NCI-H526 (cell line): Measurements from ENCODE around the gene CATSPERZ.
"Not testable (repeated sequence)": the region's sequence is repeated elsewhere in the genome, so short reads cannot be mapped to it uniquely, and the experiment has no call there.

Experiments used
- DNase-seq, 2 experiments: peaks; one replicate each; lab custom pipeline; 2025; lab: John Stamatoyannopoulos, UW

The CATSPERZ gene

DNA sequence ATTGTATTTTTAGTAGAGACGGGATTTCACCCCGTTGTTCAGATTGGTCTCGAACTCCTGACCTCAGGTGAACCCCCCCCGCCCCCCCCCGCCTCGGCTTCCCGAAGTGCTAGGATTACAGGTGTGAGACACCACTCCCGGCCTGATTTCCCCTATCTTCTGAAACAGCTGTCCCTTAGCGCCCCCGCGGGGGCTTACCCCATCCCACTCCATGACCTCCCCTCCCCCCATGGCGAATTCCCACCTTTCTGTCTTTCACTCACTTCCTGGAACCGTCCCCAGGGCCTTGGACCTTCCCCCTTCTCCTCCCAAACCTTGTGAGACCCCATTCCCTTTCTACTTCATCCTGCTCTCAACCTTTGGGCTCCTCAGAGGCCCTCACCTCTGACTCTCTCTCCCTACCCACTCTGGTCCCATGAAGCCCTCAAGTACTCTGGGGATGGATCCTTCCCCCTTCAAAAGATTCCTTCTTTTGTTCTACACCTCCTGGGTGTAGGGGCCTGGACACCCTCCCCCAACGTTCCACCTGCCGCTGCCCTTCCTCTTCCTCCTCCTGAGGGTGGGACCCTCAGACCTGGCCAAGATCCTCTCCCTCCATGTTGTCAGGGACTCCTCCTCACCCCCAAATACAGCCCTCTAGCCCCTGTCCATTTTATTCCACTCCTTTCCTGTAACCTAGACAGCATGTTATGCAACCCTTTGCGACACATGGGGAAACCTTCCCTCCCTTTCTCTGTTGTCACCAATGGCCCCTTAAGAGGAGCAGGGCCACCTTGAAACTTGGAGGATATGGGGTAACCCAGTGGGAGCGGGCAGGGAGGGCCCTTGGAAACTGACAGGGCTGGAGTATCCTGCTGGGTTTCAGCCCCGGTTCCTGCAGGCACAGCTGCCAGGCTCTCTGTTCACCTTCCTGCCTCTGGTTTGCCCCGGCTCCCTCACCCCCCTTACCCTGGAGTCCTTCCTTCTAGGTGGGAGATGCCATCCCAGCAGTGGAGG lies 18.9 kb downstream of the CATSPERZ start:
- DNase-seq: no peak

- DNase-seq: no peak
These were observed 20.4 kb downstream of the CATSPERZ start for GRCh38 chr11:64320556-64320955.

- DNase-seq: no peak
These were observed 20.9 kb downstream of the CATSPERZ start for GRCh38 chr11:64321026-64321425.

GRCh38 chr11:64321533-64321932 lies 21.4 kb downstream of the CATSPERZ start:
- no peak for DNase-seq

- DNase-seq: no peak
These were observed 22.7 kb downstream of the CATSPERZ start for GRCh38 chr11:64322925-64323260.

- DNase-seq: no peak
These were observed 23.2 kb downstream of the CATSPERZ start for GRCh38 chr11:64323373-64323772.

GRCh38 chr11:64323984-64324383 lies 23.8 kb downstream of the CATSPERZ start:
- DNase-seq: not testable (repeated sequence)

DNA sequence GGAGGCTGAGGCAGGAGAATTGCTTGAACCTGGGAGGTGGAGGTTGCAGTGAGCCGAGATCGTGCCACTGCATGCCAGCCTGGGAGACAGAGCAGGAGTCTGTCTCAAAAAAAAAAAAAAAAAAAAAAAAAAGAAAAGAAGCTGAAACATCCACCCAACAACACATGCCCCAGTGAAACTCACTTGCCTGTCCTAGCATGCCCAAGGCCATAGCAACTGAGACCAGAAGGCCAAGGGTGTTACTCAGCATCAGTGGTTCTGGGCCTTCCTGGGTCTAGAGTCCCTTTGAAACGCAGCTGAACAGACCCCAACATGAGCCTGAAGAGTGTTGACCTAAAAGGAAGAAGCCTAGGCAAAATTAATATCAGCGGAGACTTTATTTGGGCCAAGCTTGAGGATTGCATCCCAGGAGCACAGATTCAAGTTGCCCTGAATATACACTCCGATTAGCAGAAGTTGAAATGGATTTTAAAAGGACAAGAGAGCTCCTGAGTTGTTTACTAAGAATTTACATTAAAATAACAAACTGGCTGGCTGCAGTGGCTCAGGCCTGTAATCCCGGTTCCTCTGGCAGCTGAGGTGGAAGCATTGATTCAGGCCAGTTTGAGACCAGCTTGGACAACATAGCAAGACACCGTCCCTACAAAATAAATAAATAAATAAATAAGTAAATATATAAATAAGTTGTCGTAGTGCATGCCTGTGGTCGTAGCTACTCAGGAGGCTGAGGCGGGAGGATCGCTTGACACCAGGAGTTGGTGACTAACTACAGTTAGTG lies 24.7 kb downstream of the CATSPERZ start:
- no peak for DNase-seq

GRCh38 chr11:64327375-64327774 lies 27.2 kb downstream of the CATSPERZ start:
- DNase-seq: no peak

GRCh38 chr11:64327993-64328392 lies 27.8 kb downstream of the CATSPERZ start:
- no peak for DNase-seq

- DNase-seq: no peak
These were observed 30.7 kb downstream of the CATSPERZ start for GRCh38 chr11:64330888-64331287.

- peak in 1 of 2 experiments; percentile 46 for DNase-seq
These were observed 31.6 kb downstream of the CATSPERZ start for GRCh38 chr11:64331569-64332371.

DNA sequence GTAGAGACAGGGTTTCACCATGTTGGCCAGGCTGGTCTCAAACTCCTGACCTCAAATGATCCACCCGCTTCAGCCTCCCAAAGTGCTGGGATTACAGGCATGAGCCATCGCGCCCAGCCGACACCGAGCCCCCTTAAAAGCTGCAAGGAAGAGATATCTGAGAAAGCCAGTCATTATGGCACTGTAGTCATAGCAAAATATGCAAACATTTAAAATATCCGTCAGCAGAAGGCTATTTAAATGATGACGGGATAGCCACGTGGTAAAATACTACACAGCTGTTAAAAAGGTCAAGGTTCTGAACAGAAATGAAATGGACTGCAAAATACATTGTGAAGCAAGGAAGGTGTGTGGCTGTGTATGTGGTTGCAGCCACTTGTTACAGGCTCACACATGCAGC lies 33.4 kb downstream of the CATSPERZ start:
- DNase-seq: no peak

DNA sequence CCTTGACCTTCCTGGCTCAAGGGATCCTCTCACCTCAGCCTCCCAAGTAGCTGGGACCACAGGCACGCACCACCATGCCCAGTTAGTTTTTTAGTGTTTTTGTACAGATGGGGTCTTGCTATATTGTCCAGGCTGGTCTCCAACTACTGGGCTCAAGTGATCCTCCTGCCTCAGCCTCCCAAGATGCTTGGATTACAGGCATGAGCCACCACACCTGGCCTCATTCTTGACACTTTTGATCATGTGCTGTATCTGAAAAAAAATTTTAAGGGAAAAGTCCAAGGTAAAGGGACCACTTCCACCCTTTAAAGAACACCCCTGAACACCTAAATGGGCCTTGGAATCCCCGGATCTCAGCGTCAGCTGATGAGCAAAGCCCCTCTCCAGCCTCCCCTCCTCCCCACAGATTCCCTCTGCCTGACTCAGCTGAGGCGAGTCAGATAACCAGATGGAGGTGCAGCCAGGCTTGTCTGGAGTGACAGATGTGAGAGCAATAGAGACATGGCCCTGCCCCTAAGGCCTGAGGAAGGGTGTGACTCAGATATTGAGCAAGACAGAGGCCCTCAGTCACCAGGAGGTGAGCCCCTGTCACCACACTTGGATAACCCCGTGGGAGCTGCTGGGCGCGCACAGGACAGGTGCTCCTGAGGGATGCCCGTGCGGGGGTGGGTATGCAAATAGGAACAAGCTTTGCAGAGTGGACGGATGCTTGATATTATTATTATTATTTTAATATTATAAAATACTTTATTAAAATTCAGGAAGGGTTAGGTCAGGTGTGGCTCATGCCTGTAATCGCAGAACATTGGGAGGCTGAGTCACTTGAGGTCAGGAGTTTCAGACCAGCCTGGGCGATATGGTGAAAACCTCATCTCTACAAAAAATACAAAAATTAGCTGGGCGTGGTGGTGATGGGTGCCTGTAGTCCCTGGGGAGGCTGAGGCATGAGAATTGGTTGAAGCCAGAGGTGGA lies 34.9 kb downstream of the CATSPERZ start:
- DNase-seq: peak; percentile 91 to 95

DNA sequence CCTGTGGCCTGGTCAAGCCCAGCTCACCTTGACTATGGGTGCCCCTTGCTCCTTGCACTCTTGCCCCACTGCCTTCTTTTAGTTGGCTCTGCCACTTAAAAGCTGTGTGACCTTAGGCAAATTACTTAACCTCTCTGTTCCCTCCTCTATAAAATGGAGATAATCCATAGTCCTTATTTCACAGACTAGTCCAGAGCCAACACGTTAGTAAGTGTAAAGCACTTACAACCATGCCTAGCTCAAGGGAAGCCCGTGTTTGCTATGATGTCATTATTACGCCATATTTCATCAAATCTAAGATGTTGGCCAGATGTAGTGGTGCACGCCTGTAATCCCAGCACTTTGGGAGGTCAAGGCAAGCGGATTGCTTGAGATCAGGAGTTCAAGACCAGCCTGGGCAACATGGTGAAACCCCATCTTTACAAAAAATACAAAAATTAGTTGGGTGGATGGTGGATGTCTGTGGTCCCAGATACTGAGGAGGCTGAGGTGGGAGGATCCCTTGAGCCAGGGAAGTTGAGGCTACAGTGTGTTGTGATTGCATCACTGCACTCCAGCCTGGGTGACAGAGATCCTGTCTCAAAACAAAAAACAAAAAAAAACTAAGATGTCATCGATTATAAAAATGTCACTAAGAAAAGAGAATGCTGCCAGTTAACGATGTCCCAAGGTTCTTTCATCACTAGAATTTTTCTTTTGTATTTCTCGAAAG lies 37.5 kb downstream of the CATSPERZ start:
- DNase-seq: no peak

DNA sequence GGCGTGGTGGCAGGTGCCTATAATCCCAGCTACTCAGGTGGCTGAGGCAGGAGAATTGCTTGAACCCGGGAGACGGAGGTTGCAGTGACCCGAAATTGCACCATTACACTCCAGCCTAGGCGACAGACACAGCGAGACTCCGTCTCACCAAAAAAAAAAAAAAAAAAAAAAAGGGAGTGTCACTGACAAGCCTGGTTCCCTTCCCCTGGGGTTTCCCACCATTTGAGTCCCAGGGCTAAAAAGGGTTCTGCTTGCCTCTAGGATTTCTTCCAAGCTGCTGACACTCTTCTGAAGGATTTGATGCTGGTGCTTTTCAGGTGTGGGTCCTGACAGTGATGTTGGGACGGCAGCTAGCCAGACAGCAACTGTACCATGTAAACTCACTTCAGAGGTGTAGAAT lies 38.6 kb downstream of the CATSPERZ start:
- no peak for DNase-seq

DNA sequence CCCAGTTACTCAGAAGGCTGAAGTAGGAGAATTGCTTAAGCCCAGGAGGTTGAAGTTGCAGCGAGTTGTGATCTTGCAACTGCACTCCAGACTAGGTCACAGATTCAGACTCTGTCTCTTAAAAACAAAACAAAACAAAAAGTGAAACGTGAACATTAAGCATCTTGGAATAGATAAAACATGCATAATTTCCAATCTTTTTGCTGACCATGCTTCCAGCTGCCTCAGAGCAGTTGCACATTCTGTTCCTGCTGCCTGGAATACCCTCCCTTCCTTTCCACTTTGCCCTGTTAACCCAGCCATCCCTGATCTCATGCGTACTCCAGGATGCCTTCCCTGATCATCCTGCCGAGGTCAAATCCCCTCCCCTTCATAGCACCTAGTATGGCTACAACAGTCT lies 39.1 kb downstream of the CATSPERZ start:
- DNase-seq: no peak

- no peak for DNase-seq
These were observed 39.7 kb downstream of the CATSPERZ start, which contains the start of gene CCDC88B for GRCh38 chr11:64339754-64340408. Gene CCDC88B (plus strand): TSS chr11:64340204. CDS start chr11:64340267, 63 bp downstream.

DNA sequence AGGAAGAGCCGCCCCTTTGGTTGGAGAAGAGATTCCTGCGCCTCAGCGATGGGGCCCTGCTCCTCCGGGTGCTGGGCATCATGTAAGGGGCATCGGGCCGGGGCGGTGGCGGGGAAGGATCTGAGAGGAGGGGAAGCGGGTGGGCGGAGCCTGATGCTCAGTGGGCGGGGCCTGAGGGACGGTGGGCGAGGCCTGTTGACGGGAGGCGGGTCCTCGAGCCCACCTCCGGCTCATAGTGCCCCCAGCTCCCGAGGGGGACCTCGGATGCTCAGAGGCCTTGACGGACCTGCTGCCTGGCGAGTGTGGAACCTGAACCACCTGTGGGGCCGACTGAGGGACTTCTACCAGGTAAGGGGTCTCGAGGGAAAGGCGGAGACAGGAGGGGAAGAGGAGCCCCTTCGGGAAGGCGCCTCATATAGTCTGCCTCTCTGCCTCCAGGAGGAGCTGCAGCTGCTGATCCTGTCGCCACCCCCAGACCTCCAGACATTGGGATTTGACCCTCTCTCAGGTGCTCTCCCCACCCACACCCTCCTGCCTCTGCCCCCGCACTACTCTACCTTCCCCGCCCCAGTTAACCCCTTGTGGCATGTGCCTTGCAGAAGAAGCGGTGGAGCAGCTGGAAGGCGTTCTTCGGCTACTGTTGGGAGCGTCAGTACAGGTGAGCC lies 40.6 kb downstream of the CATSPERZ start:
- DNase-seq: peak in 1 of 2 experiments; percentile 60
